ENCODE measurements around the gene KCNQ5.

KCNQ5 gene

GRCh38 chr6:72689107-72689954 is 67.5 kb downstream of the KCNQ5 start:
- DNase-seq, result no peak

GRCh38 chr6:72691249-72691648 is 69.4 kb downstream of the KCNQ5 start:
- DNase-seq, result no peak

- DNase-seq, result no peak
Measured at GRCh38 chr6:72696055-72696454, 74.2 kb downstream of the KCNQ5 start.

GRCh38 chr6:72699159-72699558 is 77.3 kb downstream of the KCNQ5 start:
- no peak for DNase-seq

GRCh38 chr6:72702421-72702820 is 80.6 kb downstream of the KCNQ5 start:
- DNase-seq, result no peak

GRCh38 chr6:72703093-72703492 is 81.2 kb downstream of the KCNQ5 start:
- DNase-seq, result no peak

- DNase-seq, result no peak
Measured at GRCh38 chr6:72704979-72705378, 83.1 kb downstream of the KCNQ5 start.

GRCh38 chr6:72709431-72709830 is 87.6 kb downstream of the KCNQ5 start:
- DNase-seq, result no peak

GRCh38 chr6:72711731-72712130 is 89.9 kb downstream of the KCNQ5 start:
- DNase-seq, result no peak

GRCh38 chr6:72712910-72713309 is 91.0 kb downstream of the KCNQ5 start:
- DNase-seq, result peak; percentile 1

GRCh38 chr6:72715119-72715518 is 93.3 kb downstream of the KCNQ5 start:
- DNase-seq, result no peak

- DNase-seq, result no peak
Measured at GRCh38 chr6:72716916-72717315, 95.1 kb downstream of the KCNQ5 start.

GRCh38 chr6:72720464-72720863 is 98.6 kb downstream of the KCNQ5 start:
- DNase-seq, result no peak

- DNase-seq, result no peak
Measured at GRCh38 chr6:72721346-72721745, 99.5 kb downstream of the KCNQ5 start.

- no peak for DNase-seq
Measured at GRCh38 chr6:72724545-72724944, 102.7 kb downstream of the KCNQ5 start.

GRCh38 chr6:72728706-72729343 is 107.0 kb downstream of the KCNQ5 start:
- DNase-seq, result no peak

GRCh38 chr6:72733045-72733444 is 111.2 kb downstream of the KCNQ5 start:
- DNase-seq, result no peak

GRCh38 chr6:72738091-72738490 is 116.2 kb downstream of the KCNQ5 start:
- DNase-seq, result no peak

- DNase-seq, result no peak
Measured at GRCh38 chr6:72739368-72739779, 117.5 kb downstream of the KCNQ5 start.

GRCh38 chr6:72740135-72740534 is 118.3 kb downstream of the KCNQ5 start:
- DNase-seq, result no peak

- no peak for DNase-seq
Measured at GRCh38 chr6:72741083-72741482, 119.2 kb downstream of the KCNQ5 start.

GRCh38 chr6:72742001-72742673 is 120.3 kb downstream of the KCNQ5 start:
- DNase-seq, result no peak

GRCh38 chr6:72746276-72746675 is 124.4 kb downstream of the KCNQ5 start:
- no peak for DNase-seq

GRCh38 chr6:72748759-72749158 is 126.9 kb downstream of the KCNQ5 start:
- no peak for DNase-seq
